WTC11 (cell line): Measurements from ENCODE around the gene TMEM147. TPM values are rescaled to one million over a fixed set of nuclear protein-coding genes. Genes with fewer than 3 reads are reported as not detected.

ENCODE experiments used
- ATAC-seq: fragments of 200-7000 bp; cut with Tn5 transposase; 2 replicates; pipeline ENCODE4 v1.10.0; 2021; ENCODE audit warnings: mild to moderate bottlenecking, moderate library complexity
- CTCF ChIA-PET: fragments of 300-600 bp; sonication (Branson Sonifier 250); formaldehyde crosslinking; loops from one replicate; lab custom pipeline; 2021; ENCODE audit warnings: antibody characterized with exemption; lab: Charles Lee
- POLR2A ChIA-PET: fragments of 350-600 bp; sonication (Branson Sonifier 250); formaldehyde crosslinking; loops from one replicate; lab custom pipeline; 2021; ENCODE audit warnings: antibody characterized with exemption; lab: Charles Lee
- DNase-seq: peaks from one replicate; pipeline ENCODE4 v3.0.0; 2021; ENCODE audit warnings: low spot score
- H3K27ac Mint-ChIP-seq: 2 replicates; pipeline ENCODE4 v1.8.0; 2021; ENCODE audit warnings: mixed read lengths
- H3K27me3 Mint-ChIP-seq: 2 replicates; pipeline ENCODE4 v1.8.0; 2021; ENCODE audit warnings: low read depth, mild to moderate bottlenecking, moderate library complexity, mixed read lengths
- H3K36me3 Mint-ChIP-seq: 2 replicates; pipeline ENCODE4 v1.8.0; 2021; ENCODE audit warnings: mixed read lengths
- H3K4me1 Mint-ChIP-seq: 2 replicates; pipeline ENCODE4 v1.8.0; 2022; ENCODE audit warnings: mixed read lengths
- H3K4me3 Mint-ChIP-seq: 2 replicates; pipeline ENCODE4 v1.8.0; 2021; ENCODE audit warnings: mild to moderate bottlenecking, moderate library complexity, mixed read lengths
- H3K9me3 Mint-ChIP-seq: 2 replicates; pipeline ENCODE4 v1.8.0; 2021; ENCODE audit warnings: mixed read lengths
- CBFB ChIP-seq: sonication (generic); formaldehyde crosslinking; IDR thresholded peaks from 2 replicates; pipeline ENCODE4 v1.8.1; 2022; ENCODE audit warnings: mild to moderate bottlenecking, low read depth, missing genetic modification reagents
- ELF4 ChIP-seq: sonication (generic); formaldehyde crosslinking; IDR thresholded peaks from 2 replicates; pipeline ENCODE4 v1.8.1; 2022; ENCODE audit warnings: low read depth, mild to moderate bottlenecking, moderate library complexity, missing genetic modification reagents
- KAT7 ChIP-seq: sonication (generic); formaldehyde crosslinking; IDR thresholded peaks from 2 replicates; pipeline ENCODE4 v1.8.1; 2023; ENCODE audit warnings: missing genetic modification reagents, mild to moderate bottlenecking, borderline replicate concordance
- MYBL2 ChIP-seq: sonication (generic); formaldehyde crosslinking; IDR thresholded peaks from 2 replicates; pipeline ENCODE4 v1.8.1; 2023; ENCODE audit warnings: mild to moderate bottlenecking, moderate library complexity, missing genetic modification reagents
- NFATC4 ChIP-seq: fragments of 250-450 bp; sonication (Bioruptor Pico); IDR thresholded peaks from 2 replicates; pipeline ENCODE4 v1.9.0; 2021; ENCODE audit warnings: mild to moderate bottlenecking
- RELA ChIP-seq: sonication (generic); formaldehyde crosslinking; IDR thresholded peaks from 2 replicates; pipeline ENCODE4 v1.8.1; 2022; ENCODE audit warnings: missing genetic modification reagents, mild to moderate bottlenecking, borderline replicate concordance
- TEAD1 ChIP-seq: sonication (generic); formaldehyde crosslinking; IDR thresholded peaks from 2 replicates; pipeline ENCODE4 v1.8.0; 2022; ENCODE audit warnings: mild to moderate bottlenecking, missing genetic modification reagents
- ZNF219 ChIP-seq: sonication (generic); formaldehyde crosslinking; IDR thresholded peaks from 2 replicates; pipeline ENCODE4 v1.8.0; 2023; ENCODE audit warnings: missing genetic modification reagents, mild to moderate bottlenecking, borderline replicate concordance
- total RNA-seq: library from RNA; stranded (reverse); gene quantifications from 3 replicates; pipeline ENCODE4 v1.2.3, GENCODE V29; 2021
- TF ChIP-seq, protein P1 (sequence below): fragments of 200-600 bp; IDR thresholded peaks from 2 replicates; pipeline ENCODE4 v1.8.0; 2022; ENCODE audit warnings: antibody characterized with exemption
- TF ChIP-seq, protein P2 (sequence below): sonication (generic); formaldehyde crosslinking; IDR thresholded peaks from 2 replicates; pipeline ENCODE4 v1.8.1; 2022; ENCODE audit warnings: low read depth, missing genetic modification reagents, borderline replicate concordance
- TF ChIP-seq, protein P3 (sequence below): sonication (generic); formaldehyde crosslinking; IDR thresholded peaks from 2 replicates; pipeline ENCODE4 v1.8.1; 2023; ENCODE audit warnings: mild to moderate bottlenecking, missing genetic modification reagents, moderate library complexity
- TF ChIP-seq, protein P4 (sequence below): sonication (generic); formaldehyde crosslinking; IDR thresholded peaks from 2 replicates; pipeline ENCODE4 v1.8.0; 2022; ENCODE audit warnings: mild to moderate bottlenecking, missing genetic modification reagents
- TF ChIP-seq, protein P5 (sequence below): fragments of 250-450 bp; sonication (Bioruptor Pico); IDR thresholded peaks from 2 replicates; pipeline ENCODE4 v1.9.0; 2021; ENCODE audit warnings: mild to moderate bottlenecking
- TF ChIP-seq, protein P6 (sequence below): sonication (generic); formaldehyde crosslinking; IDR thresholded peaks from 2 replicates; pipeline ENCODE4 v1.8.1; 2022; ENCODE audit warnings: low read depth, mild to moderate bottlenecking, moderate library complexity, missing genetic modification reagents, borderline replicate concordance

The TMEM147 gene
- total RNA-seq, 1 experiment from 2014 or later = 135 TPM

DNA sequence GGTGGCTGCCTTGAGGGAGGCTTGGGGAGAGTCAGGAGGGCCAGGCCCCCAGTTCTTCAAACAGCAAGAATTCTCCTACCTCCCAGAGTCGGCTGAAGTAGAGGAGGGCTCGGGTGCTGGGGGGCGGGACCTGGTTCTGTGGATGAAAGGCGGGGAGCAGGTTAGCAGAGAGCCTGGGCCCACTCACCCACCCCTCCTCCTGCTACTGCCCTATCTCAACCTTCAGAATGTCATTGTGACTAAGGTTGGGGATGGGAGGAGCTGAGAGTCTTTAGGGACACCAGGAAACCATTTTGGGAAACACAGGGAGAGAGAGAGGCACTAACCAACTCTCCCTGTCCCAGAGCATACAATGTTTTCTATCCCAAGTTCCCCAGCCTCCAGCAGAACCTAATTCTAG, 42.7 kb upstream of the TMEM147 start:
- DNase-seq (no peak), ATAC-seq (peak; percentile 18; the same call in 1 of the 2 replicates)
- Mint-ChIP-seq H3K9me3 (no peaks in the 10 kb centered on the region), H3K27ac (no peak overlapping the region), H3K36me3 (peaks cover 83% of the 10 kb centered on the region), H3K27me3 (no peaks in the 10 kb centered on the region), H3K4me3 (no peak overlapping the region), H3K4me1 (0 out of 2 replicates have a peak, but pooled peaks cover 2% of the 10 kb centered on the region)
- TF ChIP-seq TEAD1 (CRISPR knock-in tag) (no peak), RELA (CRISPR knock-in tag) (no peak), MYBL2 (CRISPR knock-in tag) (no peak), KAT7 (CRISPR knock-in tag) (no peak), CBFB (CRISPR knock-in tag) (no peak), ZNF219 (no peak), NFATC4 (no peak), ELF4 (CRISPR knock-in tag) (no peak)
- TF ChIP-seq, protein P1, sequence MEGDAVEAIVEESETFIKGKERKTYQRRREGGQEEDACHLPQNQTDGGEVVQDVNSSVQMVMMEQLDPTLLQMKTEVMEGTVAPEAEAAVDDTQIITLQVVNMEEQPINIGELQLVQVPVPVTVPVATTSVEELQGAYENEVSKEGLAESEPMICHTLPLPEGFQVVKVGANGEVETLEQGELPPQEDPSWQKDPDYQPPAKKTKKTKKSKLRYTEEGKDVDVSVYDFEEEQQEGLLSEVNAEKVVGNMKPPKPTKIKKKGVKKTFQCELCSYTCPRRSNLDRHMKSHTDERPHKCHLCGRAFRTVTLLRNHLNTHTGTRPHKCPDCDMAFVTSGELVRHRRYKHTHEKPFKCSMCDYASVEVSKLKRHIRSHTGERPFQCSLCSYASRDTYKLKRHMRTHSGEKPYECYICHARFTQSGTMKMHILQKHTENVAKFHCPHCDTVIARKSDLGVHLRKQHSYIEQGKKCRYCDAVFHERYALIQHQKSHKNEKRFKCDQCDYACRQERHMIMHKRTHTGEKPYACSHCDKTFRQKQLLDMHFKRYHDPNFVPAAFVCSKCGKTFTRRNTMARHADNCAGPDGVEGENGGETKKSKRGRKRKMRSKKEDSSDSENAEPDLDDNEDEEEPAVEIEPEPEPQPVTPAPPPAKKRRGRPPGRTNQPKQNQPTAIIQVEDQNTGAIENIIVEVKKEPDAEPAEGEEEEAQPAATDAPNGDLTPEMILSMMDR = no peak
- TF ChIP-seq, protein P2, sequence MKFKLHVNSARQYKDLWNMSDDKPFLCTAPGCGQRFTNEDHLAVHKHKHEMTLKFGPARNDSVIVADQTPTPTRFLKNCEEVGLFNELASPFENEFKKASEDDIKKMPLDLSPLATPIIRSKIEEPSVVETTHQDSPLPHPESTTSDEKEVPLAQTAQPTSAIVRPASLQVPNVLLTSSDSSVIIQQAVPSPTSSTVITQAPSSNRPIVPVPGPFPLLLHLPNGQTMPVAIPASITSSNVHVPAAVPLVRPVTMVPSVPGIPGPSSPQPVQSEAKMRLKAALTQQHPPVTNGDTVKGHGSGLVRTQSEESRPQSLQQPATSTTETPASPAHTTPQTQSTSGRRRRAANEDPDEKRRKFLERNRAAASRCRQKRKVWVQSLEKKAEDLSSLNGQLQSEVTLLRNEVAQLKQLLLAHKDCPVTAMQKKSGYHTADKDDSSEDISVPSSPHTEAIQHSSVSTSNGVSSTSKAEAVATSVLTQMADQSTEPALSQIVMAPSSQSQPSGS (CRISPR knock-in tag) = no peak
- TF ChIP-seq, protein P3, sequence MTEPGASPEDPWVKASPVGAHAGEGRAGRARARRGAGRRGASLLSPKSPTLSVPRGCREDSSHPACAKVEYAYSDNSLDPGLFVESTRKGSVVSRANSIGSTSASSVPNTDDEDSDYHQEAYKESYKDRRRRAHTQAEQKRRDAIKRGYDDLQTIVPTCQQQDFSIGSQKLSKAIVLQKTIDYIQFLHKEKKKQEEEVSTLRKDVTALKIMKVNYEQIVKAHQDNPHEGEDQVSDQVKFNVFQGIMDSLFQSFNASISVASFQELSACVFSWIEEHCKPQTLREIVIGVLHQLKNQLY = no peak
- TF ChIP-seq, protein P4, sequence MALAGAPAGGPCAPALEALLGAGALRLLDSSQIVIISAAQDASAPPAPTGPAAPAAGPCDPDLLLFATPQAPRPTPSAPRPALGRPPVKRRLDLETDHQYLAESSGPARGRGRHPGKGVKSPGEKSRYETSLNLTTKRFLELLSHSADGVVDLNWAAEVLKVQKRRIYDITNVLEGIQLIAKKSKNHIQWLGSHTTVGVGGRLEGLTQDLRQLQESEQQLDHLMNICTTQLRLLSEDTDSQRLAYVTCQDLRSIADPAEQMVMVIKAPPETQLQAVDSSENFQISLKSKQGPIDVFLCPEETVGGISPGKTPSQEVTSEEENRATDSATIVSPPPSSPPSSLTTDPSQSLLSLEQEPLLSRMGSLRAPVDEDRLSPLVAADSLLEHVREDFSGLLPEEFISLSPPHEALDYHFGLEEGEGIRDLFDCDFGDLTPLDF (CRISPR knock-in tag) = no peak
- TF ChIP-seq, protein P5, sequence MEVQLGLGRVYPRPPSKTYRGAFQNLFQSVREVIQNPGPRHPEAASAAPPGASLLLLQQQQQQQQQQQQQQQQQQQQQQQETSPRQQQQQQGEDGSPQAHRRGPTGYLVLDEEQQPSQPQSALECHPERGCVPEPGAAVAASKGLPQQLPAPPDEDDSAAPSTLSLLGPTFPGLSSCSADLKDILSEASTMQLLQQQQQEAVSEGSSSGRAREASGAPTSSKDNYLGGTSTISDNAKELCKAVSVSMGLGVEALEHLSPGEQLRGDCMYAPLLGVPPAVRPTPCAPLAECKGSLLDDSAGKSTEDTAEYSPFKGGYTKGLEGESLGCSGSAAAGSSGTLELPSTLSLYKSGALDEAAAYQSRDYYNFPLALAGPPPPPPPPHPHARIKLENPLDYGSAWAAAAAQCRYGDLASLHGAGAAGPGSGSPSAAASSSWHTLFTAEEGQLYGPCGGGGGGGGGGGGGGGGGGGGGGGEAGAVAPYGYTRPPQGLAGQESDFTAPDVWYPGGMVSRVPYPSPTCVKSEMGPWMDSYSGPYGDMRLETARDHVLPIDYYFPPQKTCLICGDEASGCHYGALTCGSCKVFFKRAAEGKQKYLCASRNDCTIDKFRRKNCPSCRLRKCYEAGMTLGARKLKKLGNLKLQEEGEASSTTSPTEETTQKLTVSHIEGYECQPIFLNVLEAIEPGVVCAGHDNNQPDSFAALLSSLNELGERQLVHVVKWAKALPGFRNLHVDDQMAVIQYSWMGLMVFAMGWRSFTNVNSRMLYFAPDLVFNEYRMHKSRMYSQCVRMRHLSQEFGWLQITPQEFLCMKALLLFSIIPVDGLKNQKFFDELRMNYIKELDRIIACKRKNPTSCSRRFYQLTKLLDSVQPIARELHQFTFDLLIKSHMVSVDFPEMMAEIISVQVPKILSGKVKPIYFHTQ (CRISPR knock-in tag) = no peak
- TF ChIP-seq, protein P6, sequence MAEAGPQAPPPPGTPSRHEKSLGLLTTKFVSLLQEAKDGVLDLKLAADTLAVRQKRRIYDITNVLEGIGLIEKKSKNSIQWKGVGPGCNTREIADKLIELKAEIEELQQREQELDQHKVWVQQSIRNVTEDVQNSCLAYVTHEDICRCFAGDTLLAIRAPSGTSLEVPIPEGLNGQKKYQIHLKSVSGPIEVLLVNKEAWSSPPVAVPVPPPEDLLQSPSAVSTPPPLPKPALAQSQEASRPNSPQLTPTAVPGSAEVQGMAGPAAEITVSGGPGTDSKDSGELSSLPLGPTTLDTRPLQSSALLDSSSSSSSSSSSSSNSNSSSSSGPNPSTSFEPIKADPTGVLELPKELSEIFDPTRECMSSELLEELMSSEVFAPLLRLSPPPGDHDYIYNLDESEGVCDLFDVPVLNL = no peak
- ChIA-PET POLR2A (interaction anchor here (0.6 to 0.7 kb wide), 2 partner anchors 8 to 122 kb away, joined by 4 to 5 read pairs; no protein-coding TSS in a partner anchor), CTCF (interaction anchor here (1.0 to 1.1 kb wide), 2 partner anchors 8 to 150 kb away, joined by 4 read pairs; no protein-coding TSS in a partner anchor)

DNA sequence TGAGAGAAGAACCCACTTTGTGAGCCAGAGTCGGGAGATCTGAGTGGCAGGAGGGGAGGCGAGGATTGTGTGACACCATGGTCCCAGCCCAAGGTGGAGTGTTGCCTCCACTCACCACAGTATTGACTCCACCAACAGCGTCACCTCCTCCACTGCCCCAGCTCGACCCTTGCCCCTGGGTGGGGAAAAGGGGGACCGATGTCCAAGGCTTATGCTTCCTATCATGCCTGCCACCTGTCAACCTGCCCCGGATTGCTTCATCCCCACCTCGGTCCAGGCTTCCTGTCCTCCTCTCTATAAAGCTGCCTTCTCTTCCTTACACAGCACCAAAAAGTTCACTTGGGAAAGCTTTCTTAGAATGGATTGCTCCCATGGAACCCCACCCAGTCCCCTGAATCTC, 39.4 kb upstream of the TMEM147 start:
- CTCF ChIA-PET = interaction anchor here (1.4 to 4.7 kb wide), 2 partner anchors 11 to 43 kb away, joined by 3 to 33 read pairs; no protein-coding TSS in a partner anchor
- peaks cover 12% of the 10 kb centered on the region for H3K4me1 Mint-ChIP-seq
- DNase-seq (no peak), ATAC-seq (no peak)
- no peak overlapping the region for H3K4me3 Mint-ChIP-seq
- no peak overlapping the region for H3K27ac Mint-ChIP-seq
- peaks cover 3% of the 10 kb centered on the region; the same call in 1 of the 2 replicates for H3K27me3 Mint-ChIP-seq
- TF ChIP-seq NFATC4 = no peak
- peaks cover 60% of the 10 kb centered on the region for H3K36me3 Mint-ChIP-seq
- POLR2A ChIA-PET = no interaction called here
- H3K9me3 Mint-ChIP-seq = no peaks in the 10 kb centered on the region
